Breast epithelium (tissue), 3 donors: Measurements from ENCODE around the gene TESK2.

Experiments
- POLR2A ChIP-seq: fragments of 450-650 bp; IDR thresholded peaks from one replicate; pipeline ENCODE4 v1.6.1; 2016; ENCODE audit warnings: antibody characterized with exemption, mild to moderate bottlenecking, moderate library complexity
- POLR2AphosphoS5 ChIP-seq, 3 donors: sonication (generic); formaldehyde crosslinking; IDR thresholded peaks; one replicate each; pipeline ENCODE4 v1.6.1; 2017; ENCODE audit warnings: antibody characterized with exemption in 3 of 3

DNA sequence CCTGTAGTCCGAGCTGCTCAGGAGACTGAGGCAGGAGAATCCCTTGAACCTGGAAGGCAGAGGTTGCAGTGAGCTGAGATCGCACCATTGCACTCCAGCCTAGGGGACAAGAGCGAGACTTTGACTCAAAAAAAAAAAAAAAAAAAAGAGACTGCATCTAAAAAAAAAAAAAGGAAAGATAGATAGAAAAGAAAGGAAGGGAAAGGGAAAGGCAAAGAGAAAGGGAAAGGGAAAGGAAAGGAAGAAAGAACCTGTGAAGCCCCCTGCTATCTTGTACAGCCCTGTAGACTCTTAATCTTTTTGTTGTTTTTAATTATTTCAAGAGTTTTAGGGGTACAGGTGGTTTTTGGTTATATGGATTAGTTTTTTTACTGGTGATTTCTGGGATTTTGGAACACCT lies 104.7 kb downstream of the TESK2 start:
- TF ChIP-seq POLR2A (no peak), POLR2AphosphoS5 (IDR thresholded peaks at IDR 0.05) (no peak)
